Chondrocyte (in vitro differentiated cells): ENCODE measurements around the gene ACAA2. TPM values are rescaled to one million over a fixed set of nuclear protein-coding genes. Genes with fewer than 3 reads are reported as not detected.

ENCODE experiments used
- DNase-seq: peaks from one replicate; pipeline ENCODE4 v3.0.0; 2021; ENCODE audit warnings: mixed read lengths, low spot score
- H3K27ac Mint-ChIP-seq: one replicate; pipeline ENCODE4 v1.8.0; 2021; ENCODE audit warnings: mild to moderate bottlenecking, moderate library complexity, mixed read lengths; ENCODE audit not compliant: unreplicated experiment
- H3K27me3 Mint-ChIP-seq: 2 replicates; pipeline ENCODE4 v1.8.0; 2021; ENCODE audit warnings: low read depth, mixed read lengths
- H3K36me3 Mint-ChIP-seq: 2 replicates; pipeline ENCODE4 v1.8.0; 2021; ENCODE audit warnings: low read depth, mixed read lengths
- H3K4me1 Mint-ChIP-seq: 2 replicates; pipeline ENCODE4 v1.8.0; 2021; ENCODE audit warnings: low read depth, mild to moderate bottlenecking, mixed read lengths
- H3K4me3 Mint-ChIP-seq: one replicate; pipeline ENCODE4 v1.8.0; 2021; ENCODE audit warnings: mild to moderate bottlenecking, moderate library complexity, mixed read lengths; ENCODE audit not compliant: unreplicated experiment
- H3K9me3 Mint-ChIP-seq: 2 replicates; pipeline ENCODE4 v1.8.0; 2021; ENCODE audit warnings: low read depth, mixed read lengths
- CTCF ChIP-seq: fragments of 200-600 bp; sonication (generic); IDR thresholded peaks from 2 replicates; pipeline ENCODE4 v1.5.0; 2021; ENCODE audit warnings: antibody characterized with exemption, mild to moderate bottlenecking, moderate library complexity
- total RNA-seq: library from RNA; stranded (reverse); gene quantifications from 3 replicates; pipeline ENCODE4 v1.2.1, GENCODE V29; 2021

Gene ACAA2
- total RNA-seq, 1 donor from 2014 or later: 60.3 TPM

- no peak overlapping the region for H3K4me3 Mint-ChIP-seq
- no peak for DNase-seq
- H3K9me3 Mint-ChIP-seq: no peaks in the 10 kb centered on the region
- peaks cover 10% of the 10 kb centered on the region for H3K4me1 Mint-ChIP-seq
- H3K27me3 Mint-ChIP-seq: no peaks in the 10 kb centered on the region
- no peak for TF ChIP-seq CTCF
- H3K27ac Mint-ChIP-seq: no peak overlapping the region
- H3K36me3 Mint-ChIP-seq: no peaks in the 10 kb centered on the region
These were observed 78.5 kb downstream of the ACAA2 start for GRCh38 chr18:49734836-49735235.

GRCh38 chr18:49733896-49734585 is 79.3 kb downstream of the ACAA2 start:
- no peak overlapping the region for H3K27ac Mint-ChIP-seq
- no peak for DNase-seq
- H3K9me3 Mint-ChIP-seq: no peaks in the 10 kb centered on the region
- H3K36me3 Mint-ChIP-seq: no peaks in the 10 kb centered on the region
- no peak for TF ChIP-seq CTCF
- peaks cover 17% of the 10 kb centered on the region for H3K4me1 Mint-ChIP-seq
- no peak overlapping the region for H3K4me3 Mint-ChIP-seq
- H3K27me3 Mint-ChIP-seq: no peaks in the 10 kb centered on the region

GRCh38 chr18:49733321-49733720 is 80.0 kb downstream of the ACAA2 start:
- H3K27me3 Mint-ChIP-seq: no peaks in the 10 kb centered on the region
- no peak overlapping the region for H3K27ac Mint-ChIP-seq

More at GRCh38 chr18:49733321-49733720, 80.0 kb downstream of the ACAA2 start:
- Mint-ChIP-seq H3K4me3 (no peak overlapping the region), H3K4me1 (peaks cover 17% of the 10 kb centered on the region), H3K9me3 (no peaks in the 10 kb centered on the region), H3K36me3 (no peaks in the 10 kb centered on the region)
- TF ChIP-seq CTCF: no peak
- no peak for DNase-seq
